ENCODE measurements around the gene GRAMD4. TPM values are rescaled to one million over a fixed set of nuclear protein-coding genes. Genes with fewer than 3 reads are reported as not detected.

Gene GRAMD4
- total RNA-seq, 2 donors from 2014 or later, result 15.9 to 18.6 TPM

DNA sequence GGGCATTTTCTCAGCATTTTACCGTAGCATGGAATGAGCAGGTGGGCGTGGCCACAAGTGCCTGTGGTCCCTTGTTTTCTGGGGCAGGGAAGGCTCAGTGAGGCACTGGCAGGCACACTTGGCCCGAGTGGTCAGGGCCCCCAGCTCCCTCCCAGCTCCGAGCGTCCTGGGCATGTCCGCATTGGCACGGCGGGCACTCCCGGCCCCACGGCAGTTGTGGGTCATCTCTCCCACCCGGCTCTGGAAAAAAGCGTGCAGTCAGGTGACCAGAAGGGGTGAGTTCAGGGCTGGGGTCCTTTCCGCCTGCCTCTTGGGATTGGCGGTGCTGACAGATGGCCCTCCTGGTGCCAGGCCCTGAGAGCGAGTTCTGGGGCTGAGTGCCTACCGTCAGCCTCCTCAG lies 55.8 kb downstream of the GRAMD4 start:
- DNase-seq (ENCODE audit: low spot score), result no peak
- intact Hi-C loops (cut with DNase I), result no loop called here

- intact Hi-C loops (cut with DNase I), result no loop called here
- no peak for DNase-seq (ENCODE audit: low spot score)
Measured at GRCh38 chr22:46676479-46676878, 56.3 kb downstream of the GRAMD4 start.

GRCh38 chr22:46676881-46677280 lies 56.7 kb downstream of the GRAMD4 start:
- no peak for DNase-seq (ENCODE audit: low spot score)
- intact Hi-C loops (cut with DNase I), result no loop called here

DNA sequence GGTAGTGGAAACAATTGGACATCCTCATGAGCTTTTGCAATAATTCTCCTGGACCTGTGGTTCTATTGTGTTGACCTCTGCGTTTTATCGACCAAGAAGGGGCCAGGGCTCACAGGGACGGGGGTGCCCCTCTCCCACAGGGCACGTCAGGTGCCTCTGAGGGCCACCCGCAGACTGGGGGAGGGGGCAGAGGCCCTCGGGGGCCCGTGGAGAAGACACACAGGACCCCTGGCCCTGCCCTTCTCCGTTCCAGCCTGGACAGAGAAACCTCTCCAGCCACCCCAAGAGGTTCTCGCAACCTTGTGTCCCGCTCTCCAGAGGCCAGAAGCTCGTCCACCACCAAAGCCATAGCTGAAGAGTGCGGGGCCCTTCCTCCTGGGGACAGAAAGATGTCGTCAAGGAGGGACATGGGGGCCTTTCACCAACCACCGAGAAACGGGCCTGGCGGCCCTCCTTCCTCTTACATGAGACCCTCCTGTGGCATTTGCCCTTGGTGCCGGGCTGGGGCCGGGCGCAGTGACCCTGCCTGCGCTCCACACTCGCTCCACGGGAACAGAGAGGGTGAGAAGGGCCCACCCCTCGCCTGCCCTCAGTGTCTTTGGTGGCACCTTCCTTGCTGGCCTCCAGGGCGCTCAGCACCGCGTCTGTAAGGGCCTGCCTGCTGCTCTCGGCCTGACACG lies 57.3 kb downstream of the GRAMD4 start:
- no peak for DNase-seq (ENCODE audit: low spot score)
- intact Hi-C loops (cut with DNase I), result no loop called here

DNA sequence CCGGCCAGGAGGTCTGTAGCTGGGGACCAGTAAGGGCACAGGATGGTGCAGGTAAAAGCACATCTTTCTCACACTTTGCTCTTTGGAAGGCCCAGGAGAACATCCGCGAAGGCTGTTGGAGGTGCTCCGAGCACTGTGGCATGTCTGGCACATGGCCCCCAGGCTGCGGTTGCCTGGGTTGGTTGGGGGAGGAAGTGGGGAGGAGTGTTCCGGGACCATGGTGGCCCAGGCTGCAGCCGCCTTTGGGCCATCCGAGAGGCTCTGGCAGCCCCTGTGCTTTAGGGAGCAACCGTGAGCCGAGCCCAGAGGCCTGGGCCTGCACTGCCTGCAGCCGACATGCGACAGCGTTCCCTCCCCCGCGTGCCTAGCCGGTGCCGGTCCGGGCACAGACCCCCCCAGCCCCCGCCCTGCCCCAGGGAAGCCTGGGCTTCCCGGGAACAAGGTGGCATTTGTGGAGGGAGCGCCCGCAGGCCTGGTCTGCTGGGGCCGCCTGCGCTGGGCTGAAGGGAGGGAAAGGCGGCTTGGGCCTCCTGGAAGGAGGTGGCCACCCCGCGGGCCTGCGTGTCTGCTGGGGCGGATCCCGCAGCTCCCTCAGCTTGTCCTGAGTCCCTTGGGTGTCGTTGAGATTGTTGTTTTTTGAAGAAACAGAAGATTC lies 57.9 kb downstream of the GRAMD4 start:
- intact Hi-C loops (cut with DNase I), result no loop called here
- DNase-seq (ENCODE audit: low spot score), result no peak

DNA sequence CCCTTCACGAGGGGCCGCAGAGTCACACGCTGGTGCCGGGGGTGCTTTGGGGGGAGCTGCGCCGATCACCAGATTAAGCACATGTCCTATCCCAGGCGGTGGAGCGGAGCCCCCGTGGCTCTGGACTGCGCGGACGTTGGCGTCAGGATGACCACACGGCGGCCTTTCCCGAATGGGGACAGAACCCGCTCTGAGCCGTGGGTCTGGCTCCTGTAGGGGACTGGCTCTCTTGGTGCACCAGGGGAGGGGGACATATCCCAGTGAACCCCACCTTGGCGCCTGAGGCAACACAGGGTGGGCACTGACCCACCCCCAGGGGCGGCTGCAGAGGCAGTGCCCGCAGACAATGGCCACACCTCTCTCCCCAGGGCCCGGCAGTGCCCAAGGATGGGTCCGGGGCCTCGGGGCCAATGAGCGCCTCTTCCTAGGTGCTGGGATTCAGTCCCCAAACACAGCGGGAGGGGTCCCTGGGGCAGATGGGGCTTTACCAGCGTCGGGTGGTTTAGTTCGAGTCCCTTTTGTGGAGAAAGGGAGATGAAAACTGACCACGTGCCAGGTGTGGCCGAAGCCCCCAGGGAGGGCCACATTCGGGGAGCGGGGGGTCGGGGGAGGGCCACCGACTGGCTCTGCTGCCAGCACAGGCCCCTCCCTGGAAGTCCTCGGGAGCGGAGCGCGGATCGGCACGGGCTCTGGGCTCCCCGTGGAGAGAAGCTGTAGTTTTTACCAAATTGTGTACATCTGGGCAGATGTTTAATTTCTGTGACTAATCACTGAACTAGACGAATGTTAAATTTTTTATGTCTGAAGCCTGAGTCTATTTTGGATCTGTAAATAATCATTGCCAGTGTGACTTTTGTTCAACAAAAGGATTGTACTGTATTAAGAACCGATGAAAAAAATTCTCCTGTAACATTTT lies 58.9 kb downstream of the GRAMD4 start:
- intact Hi-C loops (cut with DNase I), result no loop called here
- no peak for DNase-seq (ENCODE audit: low spot score)

GRCh38 chr22:46679706-46680269 lies 59.6 kb downstream of the GRAMD4 start:
- intact Hi-C loops (cut with DNase I), result no loop called here
- no peak for DNase-seq (ENCODE audit: low spot score)

- intact Hi-C loops (cut with DNase I), result no loop called here
- no peak for DNase-seq (ENCODE audit: low spot score)
Measured at GRCh38 chr22:46681010-46681409, 60.8 kb downstream of the GRAMD4 start.

- DNase-seq (ENCODE audit: low spot score), result no peak
- intact Hi-C loops (cut with DNase I), result no loop called here
Measured at GRCh38 chr22:46682011-46682731, 62.0 kb downstream of the GRAMD4 start.

DNA sequence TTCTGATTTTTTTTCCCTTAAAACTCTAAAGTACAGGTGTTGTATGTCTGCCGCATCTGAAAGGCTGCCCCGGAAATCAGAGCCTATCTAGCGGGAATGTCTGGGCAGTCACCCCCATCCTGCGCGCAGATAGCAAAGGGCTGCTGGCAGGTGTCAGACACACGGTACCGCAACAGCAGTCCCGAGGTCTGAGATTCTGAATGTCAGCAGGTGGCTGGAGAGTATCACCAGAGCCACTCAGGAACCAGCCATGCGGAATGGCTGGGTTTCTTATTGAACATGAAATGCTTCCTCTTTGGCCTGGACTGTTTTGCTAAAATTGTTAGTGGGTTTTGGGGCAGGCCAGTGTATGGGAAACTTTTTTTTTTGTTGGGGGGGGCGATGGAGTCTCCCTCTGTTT lies 64.5 kb downstream of the GRAMD4 start:
- DNase-seq (ENCODE audit: low spot score), result no peak
- intact Hi-C loops (cut with DNase I), result loop anchor here in 1 of 2 donors (1.0 kb wide), 1 partner anchor 39 kb away; no protein-coding TSS in a partner anchor

DNA sequence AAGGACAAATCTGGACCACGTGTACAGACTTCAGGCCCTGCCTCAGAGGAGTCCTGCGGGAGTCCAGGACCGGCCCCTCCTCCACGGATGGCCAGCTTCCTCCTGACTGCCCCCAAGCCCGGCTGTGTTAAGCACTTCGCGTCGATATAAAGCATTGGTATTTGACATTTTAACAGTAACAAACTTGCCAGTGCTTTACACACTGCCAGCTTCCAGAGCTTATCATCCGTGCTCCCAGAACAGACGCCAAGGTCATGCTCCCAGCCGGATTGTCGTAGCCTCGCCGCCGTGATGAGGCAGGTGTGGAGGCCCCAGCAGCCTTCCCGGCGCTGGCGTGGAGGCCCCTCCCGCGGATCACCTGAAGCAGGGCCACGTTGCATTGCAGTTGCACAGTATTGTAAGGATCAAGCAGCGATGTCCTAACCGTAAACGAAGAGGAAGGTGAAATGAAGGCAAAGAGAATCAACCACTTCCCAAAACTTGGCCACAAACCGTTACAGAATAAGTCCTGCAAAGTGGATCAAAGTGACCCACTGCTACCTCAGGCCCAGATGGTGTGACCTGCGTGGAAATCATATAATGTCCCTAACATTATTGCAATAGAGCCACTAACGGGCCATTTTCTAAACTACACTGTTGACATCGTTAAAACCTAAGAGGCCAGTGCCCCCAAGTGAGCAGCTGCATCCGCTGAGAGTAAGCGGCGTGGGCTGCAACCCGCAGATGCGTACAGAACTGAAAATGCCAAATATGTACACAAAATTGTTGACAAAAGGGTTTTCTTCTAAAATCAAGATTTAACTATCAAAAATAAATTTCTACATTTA lies 66.2 kb downstream of the GRAMD4 start:
- intact Hi-C loops (cut with DNase I), result no loop called here
- DNase-seq (ENCODE audit: low spot score), result no peak

GRCh38 chr22:46687048-46687444 lies 66.9 kb downstream of the GRAMD4 start:
- no peak for DNase-seq (ENCODE audit: low spot score)
- intact Hi-C loops (cut with DNase I), result no loop called here

- intact Hi-C loops (cut with DNase I), result no loop called here
Measured at GRCh38 chr22:46687460-46687859, 67.3 kb downstream of the GRAMD4 start.

GRCh38 chr22:46688949-46689348 lies 68.8 kb downstream of the GRAMD4 start:
- intact Hi-C loops (cut with DNase I), result no loop called here
- no peak for DNase-seq (ENCODE audit: low spot score)

More at GRCh38 chr22:46687460-46687859, 67.3 kb downstream of the GRAMD4 start:
- no peak for DNase-seq (ENCODE audit: low spot score)

DNA sequence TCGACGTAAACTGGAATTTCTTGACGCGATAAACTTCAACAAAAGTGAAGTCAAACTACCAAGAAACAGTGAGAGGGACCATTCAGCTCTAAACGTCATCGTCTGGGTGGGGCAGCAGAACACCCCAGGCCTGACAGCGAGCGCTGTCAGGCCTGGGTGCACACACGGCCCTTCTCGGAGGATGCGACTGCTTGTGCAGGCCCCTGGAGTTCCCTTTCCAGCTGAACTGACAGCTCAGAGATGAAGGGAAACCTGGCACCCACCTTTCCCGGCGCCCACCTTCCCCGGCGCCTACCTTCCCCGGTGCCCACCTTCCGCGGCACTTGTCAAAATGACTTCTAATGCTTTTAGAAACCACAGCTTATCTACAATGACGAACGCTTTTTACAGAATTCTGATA lies 70.0 kb downstream of the GRAMD4 start:
- intact Hi-C loops (cut with DNase I), result no loop called here
- DNase-seq (ENCODE audit: low spot score), result no peak

DNA sequence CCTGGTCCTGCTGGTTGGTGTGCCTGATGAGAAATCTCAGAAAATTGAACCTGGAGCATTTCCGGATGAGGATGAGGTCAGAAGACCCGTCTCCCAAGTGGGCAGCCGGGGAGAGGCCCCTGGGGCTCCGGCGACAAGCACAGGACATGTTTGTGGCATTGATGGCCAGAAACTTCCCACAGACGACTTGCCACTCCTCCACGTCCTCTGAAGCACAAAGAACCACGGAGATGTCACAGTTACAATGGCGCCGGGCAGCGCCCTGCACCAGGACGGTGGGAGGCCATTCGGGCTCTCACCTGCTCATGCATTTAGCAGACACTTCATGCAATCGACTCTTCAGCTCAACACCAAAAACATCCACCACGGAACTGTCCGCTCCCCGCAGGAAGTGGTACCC lies 71.4 kb downstream of the GRAMD4 start:
- DNase-seq (ENCODE audit: low spot score), result no peak
- intact Hi-C loops (cut with DNase I), result no loop called here

DNA sequence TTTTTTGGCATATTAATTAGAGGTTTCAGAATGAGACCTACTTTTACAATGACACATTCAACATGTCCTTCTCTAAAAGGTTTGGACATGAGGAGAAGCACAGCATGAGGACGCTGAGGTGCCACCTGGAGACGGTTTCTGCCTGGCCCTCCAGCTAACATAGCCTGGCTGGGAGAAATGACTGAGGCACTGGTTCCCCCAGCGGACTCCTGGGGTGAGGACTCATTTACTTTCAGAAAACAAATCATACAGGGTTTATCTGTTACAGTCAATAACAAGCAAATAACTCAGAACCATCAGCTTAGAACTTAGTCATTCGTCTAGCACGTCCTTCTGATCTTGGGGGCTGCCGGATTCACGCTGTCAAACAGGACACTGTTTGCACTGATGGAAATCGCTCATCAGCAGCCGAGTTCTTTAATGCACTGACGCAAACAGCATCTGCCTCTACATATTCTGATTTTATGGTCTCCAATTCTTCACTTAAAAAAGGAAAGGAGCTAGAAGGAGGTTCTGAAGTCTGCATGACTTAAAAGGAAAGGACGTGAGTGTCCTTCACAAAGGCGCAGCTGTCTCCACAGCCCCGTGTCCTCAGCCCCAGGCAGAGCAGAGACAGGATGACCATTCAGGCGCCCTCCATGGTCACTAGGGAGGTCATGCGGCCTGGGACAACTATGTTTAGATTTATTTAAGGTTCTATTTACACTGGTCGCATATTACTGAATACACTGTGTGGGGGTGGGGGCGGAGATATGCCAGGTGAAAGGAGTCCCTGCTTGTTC lies 73.6 kb downstream of the GRAMD4 start:
- no peak for DNase-seq (ENCODE audit: low spot score)
- intact Hi-C loops (cut with DNase I), result no loop called here

Data from posterior vena cava (tissue), 2 donors.